GM19035 (cell line): ENCODE measurements around the gene P2RY6.

ENCODE experiments used
- ATAC-seq: cut with Tn5 transposase; IDR thresholded peaks from one replicate; pipeline ENCODE4 v1.9.1; 2021; ENCODE audit not compliant: unreplicated experiment

The P2RY6 gene

DNA sequence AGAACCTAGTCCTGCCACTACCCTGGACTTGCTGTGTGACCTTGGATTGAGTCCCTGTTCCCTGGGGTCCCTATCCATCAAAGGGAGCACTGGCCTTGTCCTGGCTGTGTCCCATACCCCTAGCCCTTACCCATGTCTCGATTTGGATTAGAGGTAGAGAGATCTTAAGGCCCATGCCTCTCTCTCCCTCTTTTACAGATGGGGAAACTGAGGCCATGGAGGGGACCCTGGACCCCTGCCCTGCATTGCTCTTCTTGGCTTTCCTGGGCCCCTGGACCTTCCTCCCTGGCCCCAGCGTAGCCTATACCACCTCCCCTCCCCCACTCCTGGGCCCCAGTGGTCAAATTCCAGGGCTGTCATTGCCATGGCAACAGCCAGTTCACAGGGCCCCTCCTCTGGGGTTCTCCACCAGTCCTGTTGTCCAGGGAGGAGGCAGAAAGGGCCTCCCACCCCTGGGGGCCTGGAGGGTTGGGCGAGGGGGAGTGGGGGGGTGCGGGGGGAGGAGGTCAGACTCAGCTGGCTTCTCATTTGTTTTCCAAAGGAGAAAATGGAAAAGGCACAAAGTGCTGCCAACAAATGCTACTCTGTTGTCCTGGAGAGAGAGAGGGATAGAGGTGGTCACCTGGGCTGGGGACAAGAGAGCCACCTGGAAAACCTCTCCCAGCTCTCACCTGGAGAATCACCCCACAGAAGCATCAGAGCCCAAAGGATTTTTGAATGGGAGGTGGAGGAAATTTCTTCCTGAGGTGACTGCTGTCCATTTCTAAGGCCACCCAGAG, 59.2 kb downstream of the P2RY6 start:
- no peak for ATAC-seq

DNA sequence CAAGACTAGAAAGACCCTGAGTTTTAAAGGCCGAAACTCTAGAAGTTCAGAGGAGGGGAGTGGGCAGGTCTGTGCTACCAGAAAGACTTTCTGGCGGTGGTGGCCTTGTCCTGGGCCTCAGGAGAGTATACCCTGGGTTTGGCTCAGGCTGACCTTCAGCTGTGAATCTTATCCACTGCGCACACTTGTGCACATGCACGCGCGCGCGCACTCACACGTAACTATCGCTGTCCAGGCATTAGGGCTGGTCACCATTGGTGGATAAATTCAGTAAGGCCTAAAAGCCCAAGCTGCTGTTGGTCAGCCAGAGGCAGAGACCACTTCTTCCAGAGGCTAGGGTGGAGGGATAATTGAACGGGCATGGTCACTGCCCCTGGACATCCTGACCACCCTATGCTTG, 61.0 kb downstream of the P2RY6 start:
- ATAC-seq, result no peak

DNA sequence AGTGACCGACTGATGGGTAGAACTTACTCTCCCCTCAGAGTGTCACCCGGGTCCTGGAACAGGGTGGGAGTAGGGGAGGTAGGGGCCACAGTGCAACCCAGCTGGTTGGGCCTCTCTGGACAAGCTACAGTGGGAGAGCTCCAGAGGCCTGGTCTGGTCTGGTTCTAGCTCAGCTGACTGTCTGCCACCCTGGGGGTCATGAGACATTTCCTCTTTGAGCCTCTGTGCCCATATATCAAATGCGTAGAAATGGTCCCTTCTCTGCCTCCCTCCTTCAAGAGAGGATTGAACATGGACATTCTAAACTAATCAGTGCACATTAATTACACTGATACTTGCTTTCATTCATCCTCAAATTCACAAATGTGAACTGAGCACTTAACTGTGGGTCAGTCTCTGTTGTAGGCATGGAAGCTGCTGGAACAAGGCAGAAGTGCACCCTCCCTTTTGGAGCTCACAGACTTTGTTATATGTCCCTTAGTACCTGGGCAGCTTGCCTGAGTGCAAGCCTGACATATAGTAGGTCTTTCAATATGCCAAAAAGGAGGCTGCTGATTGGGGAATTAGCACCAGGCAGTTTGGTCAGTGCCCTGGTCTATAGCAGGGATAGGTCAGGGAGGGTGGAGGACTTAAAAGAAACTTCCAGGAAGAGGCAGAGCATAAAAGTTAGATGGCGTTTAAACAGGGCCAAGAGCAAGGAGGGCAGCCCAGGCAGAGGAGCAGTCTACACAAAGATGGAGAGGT, 61.7 kb downstream of the P2RY6 start:
- ATAC-seq, result no peak

DNA sequence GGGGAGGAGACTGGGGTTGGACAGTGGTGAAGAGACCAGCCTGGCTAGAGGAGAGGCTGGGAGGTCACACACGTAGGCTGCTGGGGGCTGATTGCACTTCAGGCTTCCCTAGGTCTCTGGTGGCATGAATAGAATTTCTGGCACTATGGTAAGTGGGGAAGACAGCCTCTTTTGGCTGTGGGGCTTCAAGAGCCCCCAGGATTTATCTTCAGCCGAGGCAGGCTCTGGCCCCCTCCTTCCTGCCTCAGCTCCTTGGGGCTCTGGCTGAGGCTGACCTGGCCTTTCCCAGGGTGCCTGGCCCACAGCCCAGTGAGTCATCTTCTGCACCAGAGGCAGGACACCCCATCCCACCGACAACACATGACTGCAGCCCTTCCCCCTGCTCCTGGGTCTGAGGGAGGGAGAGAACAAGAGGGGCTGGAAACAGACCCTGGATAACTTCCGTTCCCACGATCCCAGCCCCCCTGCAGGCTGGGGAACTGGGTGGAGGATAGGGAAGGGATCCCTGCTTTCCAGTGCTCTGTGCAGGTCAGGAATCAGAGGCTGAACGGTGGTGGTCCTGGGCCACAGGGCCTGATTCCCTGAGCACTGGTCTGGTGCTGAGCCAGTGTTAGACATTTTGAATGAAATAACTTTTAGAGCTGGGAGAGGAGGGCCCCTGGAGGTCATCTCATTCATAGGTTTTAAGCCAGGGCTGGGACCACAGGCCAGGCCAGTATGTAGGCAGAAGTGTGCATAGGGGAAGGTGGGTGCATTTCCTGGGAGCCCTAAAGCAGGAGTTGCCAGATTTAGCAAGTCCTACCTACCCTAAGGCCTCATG, 62.5 kb downstream of the P2RY6 start:
- ATAC-seq, result no peak

DNA sequence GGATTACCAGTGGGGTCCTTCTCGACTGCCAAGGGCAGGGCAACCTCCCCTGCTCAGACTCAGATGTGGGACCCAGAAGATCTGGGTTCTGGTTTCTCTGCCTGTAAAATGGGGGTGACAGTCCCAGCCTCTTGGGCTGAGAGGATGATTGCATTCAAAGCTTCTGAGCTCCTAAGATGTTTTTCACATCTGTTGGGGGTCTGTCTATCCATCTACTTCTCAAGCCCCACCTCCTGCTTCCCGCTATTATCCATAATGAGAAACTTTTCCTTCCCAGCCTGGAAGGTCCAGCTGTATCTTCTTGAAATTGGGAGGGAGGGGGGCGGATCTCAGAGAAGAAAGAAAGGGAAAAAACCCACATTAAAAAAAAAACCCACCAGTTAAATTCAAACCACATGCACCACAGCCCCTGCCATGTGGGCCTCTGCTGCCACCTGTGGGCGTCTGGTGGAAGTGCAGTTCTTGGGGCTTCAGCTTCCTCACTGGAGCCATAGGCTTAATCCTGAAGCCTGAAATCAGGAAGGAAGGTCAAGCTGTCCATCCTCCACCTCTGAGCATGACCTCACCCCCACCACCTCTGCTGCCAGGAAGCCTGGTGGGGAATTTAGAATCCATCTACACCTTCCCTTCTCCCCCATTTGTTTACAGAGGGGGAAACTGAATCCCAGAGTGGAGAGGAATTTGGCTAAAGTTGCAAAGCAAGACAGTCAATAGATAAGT, 63.2 kb downstream of the P2RY6 start:
- no peak for ATAC-seq

DNA sequence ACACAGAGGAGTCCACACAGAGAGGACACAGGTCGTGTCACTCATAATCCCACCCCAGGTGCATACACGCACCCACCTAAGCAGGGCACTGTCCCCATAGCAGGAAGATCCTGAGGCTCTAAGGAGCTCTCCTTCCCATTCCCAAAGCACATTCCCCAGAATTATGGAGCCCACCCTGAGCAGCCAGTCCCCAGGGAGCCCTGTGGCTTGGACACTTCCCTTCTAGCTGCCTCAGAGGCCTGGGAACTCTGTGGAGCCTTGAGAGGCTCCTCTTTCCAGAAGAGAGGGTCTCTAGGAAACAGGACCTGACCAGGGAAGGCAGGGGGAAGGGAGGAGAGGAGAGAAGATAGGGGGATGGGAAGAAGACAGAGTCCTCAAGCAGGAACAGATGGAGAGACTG, 65.7 kb downstream of the P2RY6 start:
- ATAC-seq, result no peak

DNA sequence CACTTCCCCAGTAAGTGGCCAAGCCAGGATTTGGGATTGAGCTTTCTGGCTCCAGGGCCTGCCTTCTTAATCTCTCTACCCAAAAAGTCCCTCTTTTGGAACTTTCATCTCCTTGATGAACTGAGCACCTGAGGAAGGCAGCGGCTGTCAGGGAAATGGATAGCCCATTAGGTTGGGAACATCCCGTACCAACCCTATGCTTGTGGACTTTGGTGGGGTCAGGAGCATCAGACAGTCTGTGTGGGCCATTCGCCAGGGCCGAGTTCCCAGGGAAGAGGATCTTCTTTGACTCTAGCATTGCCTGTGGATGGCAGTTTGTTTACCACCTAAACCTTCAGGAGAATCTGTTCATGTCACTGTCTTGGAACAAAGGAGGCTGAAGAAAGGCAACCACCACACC, 66.1 kb downstream of the P2RY6 start:
- ATAC-seq, result no peak

DNA sequence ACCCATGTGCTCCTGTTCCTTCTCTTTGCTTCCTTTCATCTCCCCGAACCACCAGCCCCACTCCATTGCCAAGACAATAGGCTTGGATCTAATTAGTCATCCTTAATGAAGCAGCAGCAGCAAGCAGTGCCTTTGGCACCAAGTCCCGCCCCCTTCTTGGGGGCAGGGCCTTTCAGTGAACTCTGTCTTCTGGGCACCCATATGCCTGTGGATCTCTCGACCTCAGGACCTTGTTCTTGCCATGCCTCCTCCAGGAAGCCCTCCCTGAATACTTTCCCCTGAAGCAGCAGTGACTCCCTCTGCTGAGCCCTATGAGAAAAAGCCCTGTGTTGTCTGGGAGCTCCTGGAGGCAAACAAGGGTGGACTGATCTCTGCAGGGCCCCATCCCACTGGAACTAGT, 68.0 kb downstream of the P2RY6 start:
- no peak for ATAC-seq

DNA sequence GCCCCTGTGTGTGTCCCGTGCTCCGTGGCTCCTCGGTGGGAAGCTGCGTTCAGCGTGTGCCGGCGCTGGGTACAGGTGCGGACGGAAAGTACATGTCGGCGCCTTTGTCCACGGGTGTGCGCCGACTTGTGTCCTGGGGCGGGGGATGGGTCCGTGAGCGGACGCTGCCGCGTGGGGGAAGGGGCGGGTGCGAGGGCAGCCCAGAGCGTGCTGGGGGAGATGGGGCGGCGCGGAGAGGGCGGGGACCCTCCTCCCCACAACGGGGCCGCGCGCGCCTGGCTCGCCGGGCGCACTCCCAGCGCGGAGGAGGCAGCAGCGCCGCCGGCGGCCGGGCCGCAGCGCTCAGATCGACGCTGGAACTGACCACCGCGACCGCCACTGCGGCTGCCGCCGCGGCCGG, 70.5 kb downstream of the P2RY6 start:
- no peak for ATAC-seq

DNA sequence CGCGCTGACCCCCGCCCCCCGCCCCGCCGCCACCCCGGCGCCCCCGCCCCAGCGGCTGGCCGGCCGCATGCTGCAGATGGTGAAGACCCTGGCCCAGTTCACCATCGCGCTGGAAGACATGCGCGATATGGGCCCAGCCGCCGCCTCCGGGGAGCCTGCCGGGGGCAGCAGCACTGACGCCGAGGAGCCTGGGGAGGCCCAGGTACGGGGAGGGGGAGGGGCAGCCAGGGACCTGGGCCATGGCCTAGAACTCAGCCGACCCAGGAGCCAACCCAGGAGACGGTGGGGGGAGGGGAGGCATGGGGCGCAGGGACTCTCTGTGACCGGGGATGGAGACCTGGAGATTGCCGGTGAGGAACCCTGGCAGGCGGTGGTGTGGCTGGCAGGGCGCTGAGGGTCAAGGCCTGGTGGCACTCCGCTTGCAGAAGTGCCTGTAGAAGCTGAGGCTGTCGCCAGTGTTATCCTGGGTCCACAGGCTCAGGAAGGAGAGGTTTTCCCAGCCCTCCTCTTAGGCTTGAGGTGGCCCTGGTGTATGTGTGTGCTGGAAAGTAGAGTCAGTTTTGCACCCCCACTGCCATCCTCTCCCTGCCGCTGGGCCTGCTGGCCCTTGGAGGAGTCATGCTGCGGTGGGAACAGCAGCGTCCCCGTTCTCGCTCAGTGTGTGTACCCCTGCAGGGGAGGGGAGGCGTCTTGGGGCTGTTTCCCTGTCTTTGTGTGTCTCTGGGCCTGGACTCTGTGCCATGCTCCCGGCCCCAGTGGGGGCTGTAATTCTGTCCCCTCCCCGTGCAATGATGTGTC, 71.1 kb downstream of the P2RY6 start:
- ATAC-seq, result no peak

DNA sequence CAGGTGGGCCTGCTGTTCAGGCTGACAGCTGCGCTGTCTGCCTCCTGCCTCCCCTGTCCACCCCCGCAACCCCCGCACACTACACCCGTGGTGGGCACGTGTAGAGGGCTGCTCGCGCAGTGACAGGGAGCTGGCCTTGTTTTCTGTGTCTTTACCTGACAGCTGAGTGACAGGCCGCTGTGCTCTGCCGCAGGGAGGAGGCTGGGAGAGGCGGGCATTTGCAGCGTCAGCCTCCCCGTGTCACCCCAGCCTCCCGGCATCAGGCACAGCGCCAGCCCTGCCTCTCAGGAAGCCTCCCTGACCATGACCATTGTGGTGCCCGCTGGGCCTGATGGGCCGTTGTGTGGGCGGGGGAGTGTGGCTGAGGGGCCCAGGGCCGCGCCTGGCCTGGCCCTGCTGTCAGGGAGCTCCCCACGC, 72.1 kb downstream of the P2RY6 start:
- no peak for ATAC-seq

DNA sequence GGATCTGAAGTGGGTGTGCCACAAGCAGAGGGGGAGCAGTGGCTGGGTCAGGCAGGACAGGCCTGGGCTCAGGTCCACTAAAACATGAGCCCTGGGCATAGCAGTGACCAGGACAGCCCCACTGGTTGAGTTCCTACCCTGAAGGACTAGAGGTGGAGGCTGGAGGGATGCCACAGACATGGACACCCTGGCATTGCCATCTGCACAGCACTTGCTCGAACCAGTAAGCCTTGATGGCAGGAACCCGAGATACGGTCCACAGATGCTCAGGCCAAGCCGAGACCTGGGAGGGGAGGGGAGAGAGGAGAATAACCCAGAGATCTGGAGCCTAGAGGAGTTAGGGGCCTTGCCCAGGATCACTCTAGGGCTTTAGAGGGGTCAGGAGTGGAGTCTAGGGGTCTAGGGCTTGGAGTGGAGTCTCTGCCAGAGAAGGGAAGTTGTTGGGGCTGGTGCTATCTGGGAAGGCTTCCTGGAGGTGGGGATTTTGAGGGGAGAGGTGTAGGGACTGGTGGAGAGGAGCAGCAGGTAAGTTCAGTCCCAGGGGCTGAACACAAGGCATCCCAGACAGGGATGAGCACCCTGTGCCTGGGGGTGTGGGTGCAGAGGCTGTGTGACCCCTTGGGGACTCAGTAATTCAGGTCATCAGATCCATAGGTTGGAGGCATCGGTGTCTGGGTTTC, 73.5 kb downstream of the P2RY6 start:
- no peak for ATAC-seq

DNA sequence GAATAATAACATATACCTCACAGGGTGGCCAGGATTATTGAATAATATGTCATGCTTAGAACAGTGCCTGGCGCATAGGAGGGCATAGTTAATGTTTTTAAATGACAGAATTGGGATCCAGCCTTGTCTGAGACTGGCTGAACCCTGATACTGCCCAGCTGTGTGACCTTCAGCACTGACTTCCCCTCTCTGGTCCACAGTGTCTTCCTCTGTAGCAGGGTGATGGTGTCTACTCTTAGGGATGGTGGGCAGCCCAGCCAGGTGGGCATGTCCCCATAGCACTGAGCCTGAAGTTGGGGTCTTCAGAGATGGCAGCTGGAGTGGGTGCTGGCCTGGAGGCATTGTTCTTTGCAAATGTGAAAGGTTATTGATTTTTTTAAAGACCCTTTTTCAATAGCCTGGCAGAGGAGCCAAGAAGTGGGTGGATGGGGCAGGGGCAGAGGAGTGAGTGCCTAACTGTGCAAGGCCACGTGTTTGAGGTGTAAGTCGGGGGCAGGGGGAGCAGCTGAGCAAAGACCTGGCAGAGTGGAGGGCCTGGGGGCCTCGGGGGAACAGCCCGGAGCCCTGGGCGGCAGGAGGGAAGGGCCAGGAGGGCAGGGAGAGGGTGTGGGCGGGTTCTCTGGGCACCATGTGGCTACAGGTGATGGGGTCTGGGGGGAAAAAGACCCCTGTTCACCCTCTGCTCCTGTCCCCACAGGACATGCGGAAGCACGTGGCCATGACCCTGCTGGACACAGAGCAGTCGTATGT, 74.2 kb downstream of the P2RY6 start:
- no peak for ATAC-seq

DNA sequence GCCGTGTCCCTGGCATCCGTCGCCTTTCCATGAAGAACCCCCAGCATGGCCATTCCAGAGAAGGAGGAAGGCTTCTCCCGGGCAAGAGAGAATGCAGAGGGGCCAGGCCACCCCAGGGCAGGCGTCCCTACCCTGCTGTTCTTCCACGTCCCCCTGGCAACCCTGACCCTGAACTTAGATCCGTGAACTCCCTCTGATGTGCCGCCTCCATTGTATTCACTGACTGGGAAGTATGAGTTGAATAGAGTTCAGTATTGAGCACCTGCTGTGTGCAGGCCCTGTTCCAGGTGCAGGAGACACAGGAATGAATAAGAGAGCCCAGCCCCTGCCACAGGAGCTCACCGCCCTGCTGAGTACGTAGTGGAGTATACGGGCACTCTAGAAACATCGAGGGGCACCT, 74.9 kb downstream of the P2RY6 start:
- ATAC-seq, result no peak
